DOHH2 (cell line): ENCODE measurements around the gene TTC39C.

Source experiments
- H3F3A ChIP-seq: fragments of 200-600 bp; sonication (generic), shearing (Covaris generic); 2 replicates; pipeline ENCODE4 v1.6.0; 2016; ENCODE audit warnings: antibody characterized with exemption, mild to moderate bottlenecking; ENCODE audit not compliant: control insufficient read depth, insufficient read depth
- H3K27ac ChIP-seq: fragments of 200-600 bp; sonication (generic); 2 replicates; pipeline ENCODE4 v1.5.1; 2014; ENCODE audit warnings: low read depth, mild to moderate bottlenecking, low read length, moderate library complexity
- H3K27me3 ChIP-seq: fragments of 200-600 bp; sonication (generic); 2 replicates; pipeline ENCODE4 v1.6.1; 2014; ENCODE audit warnings: mild to moderate bottlenecking, low read length, mixed read lengths; ENCODE audit not compliant: control insufficient read depth
- H3K36me3 ChIP-seq: fragments of 200-600 bp; sonication (generic); 2 replicates; pipeline ENCODE4 v1.6.1; 2014; ENCODE audit warnings: mild to moderate bottlenecking, low read length, moderate library complexity, mixed read lengths; ENCODE audit not compliant: control insufficient read depth
- H3K4me1 ChIP-seq: fragments of 200-600 bp; sonication (generic); 2 replicates; pipeline ENCODE4 v1.6.1; 2014; ENCODE audit warnings: mild to moderate bottlenecking, low read length, mixed read lengths; ENCODE audit not compliant: control insufficient read depth
- H3K4me2 ChIP-seq: fragments of 200-600 bp; sonication (generic); 2 replicates; pipeline ENCODE4 v1.6.0; 2014; ENCODE audit warnings: mild to moderate bottlenecking, low read length, moderate library complexity
- H3K4me3 ChIP-seq: fragments of 200-600 bp; sonication (generic); 2 replicates; pipeline ENCODE4 v1.5.1; 2014; ENCODE audit warnings: mild to moderate bottlenecking, low read length, mixed read lengths
- H3K79me2 ChIP-seq: fragments of 200-600 bp; sonication (generic); 2 replicates; pipeline ENCODE4 v1.6.1; 2014; ENCODE audit warnings: mild to moderate bottlenecking, low read length, mixed read lengths; ENCODE audit not compliant: control insufficient read depth
- H3K9me2 ChIP-seq: fragments of 200-600 bp; sonication (generic); replicated peaks from 2 replicates; pipeline ENCODE4 v1.6.1; 2014; ENCODE audit warnings: mild to moderate bottlenecking, low read length, mixed read lengths; ENCODE audit not compliant: control insufficient read depth
- H3K9me3 ChIP-seq: fragments of 200-600 bp; sonication (generic); 2 replicates; pipeline ENCODE4 v1.6.1; 2014; ENCODE audit warnings: antibody characterized with exemption, low read length, mixed read lengths; ENCODE audit not compliant: control insufficient read depth, insufficient read depth
- H4K20me1 ChIP-seq: fragments of 200-600 bp; sonication (generic); 2 replicates; pipeline ENCODE4 v1.6.0; 2014; ENCODE audit warnings: low read depth, mild to moderate bottlenecking, antibody characterized with exemption, low read length, moderate library complexity; ENCODE audit not compliant: control insufficient read depth, insufficient read depth
- EZH2phosphoT487 ChIP-seq: fragments of 200-600 bp; sonication (generic); IDR thresholded peaks from 2 replicates; pipeline ENCODE4 v1.6.1; 2017; ENCODE audit warnings: borderline replicate concordance, mild to moderate bottlenecking, antibody characterized with exemption, low read length, moderate library complexity, mixed read lengths
- TF ChIP-seq, protein P1 (sequence below): fragments of 200-600 bp; sonication (generic); IDR thresholded peaks from one replicate; pipeline ENCODE4 v1.5.1; 2014; ENCODE audit warnings: antibody characterized with exemption, mild to moderate bottlenecking, low read depth, low read length; ENCODE audit not compliant: poor library complexity, severe bottlenecking

TTC39C gene

DNA sequence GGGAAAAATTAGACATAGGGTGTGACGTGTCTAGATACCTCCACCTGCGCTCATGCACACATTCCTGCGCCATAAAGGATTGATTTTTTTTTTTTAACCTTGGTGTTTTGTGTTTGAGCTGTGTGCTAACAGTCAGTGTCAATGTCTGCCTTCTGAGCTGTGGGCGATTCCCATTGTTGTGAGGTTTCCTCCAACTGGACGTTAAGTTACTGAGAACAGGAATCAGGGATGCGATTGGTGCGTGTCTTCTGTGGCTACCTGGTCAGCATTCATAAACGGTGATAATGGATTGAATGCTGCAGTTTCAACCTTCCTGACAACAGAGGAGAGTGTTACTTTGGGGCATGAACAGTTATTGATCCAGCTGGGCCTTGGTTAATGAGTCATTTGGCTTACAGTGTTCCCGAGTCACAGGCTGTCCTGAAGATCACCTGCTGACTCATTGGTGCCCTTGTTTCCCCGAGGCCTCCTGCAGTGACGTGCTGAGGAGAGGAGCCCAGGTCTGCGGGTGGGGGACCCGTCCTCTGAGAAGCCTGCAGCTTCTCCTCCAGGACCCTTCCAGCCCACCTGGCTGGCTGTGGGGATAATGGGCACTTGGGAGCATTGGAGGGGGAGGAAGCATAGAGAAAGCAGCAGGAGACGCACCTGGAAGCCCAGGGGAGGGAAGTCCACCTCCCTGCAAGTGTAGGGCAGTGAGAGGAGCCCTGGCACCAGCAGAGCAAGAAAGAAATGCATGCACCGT is 98.5 kb downstream of the TTC39C start:
- no peak overlapping the region for H3K4me2 ChIP-seq
- no peak overlapping the region for H3K27ac ChIP-seq
- TF ChIP-seq EZH2phosphoT487, result no peak
- TF ChIP-seq, protein P1, sequence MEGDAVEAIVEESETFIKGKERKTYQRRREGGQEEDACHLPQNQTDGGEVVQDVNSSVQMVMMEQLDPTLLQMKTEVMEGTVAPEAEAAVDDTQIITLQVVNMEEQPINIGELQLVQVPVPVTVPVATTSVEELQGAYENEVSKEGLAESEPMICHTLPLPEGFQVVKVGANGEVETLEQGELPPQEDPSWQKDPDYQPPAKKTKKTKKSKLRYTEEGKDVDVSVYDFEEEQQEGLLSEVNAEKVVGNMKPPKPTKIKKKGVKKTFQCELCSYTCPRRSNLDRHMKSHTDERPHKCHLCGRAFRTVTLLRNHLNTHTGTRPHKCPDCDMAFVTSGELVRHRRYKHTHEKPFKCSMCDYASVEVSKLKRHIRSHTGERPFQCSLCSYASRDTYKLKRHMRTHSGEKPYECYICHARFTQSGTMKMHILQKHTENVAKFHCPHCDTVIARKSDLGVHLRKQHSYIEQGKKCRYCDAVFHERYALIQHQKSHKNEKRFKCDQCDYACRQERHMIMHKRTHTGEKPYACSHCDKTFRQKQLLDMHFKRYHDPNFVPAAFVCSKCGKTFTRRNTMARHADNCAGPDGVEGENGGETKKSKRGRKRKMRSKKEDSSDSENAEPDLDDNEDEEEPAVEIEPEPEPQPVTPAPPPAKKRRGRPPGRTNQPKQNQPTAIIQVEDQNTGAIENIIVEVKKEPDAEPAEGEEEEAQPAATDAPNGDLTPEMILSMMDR, result no peak

DNA sequence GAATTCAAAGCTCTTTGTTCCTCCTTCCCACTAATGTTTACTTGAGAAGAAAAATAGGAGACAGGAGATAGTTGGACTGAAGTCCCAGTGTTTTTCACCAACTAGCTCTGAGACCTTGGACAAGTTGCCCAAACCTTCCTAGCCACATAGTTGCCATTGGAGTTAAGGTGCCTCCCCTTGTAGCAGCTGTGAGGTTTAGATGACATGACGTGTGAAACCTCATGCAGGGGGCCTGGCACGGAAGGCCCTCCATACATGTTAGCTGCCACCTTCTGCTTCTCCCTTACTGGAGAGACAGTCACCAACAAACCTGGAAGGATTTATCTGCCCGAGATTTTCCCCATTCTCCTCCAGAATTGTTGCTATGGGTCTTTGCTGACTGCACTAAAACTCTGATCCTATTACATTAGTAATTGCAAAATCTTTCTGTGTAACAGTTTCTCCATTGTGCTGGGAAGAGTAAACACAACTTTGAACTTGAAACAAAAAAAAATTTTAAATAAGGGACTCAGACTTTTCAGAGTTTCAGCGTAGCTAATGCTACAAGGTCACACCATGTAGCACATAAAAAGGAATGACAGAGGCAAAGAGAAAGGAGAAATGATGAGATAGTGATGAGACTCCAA is 100.5 kb downstream of the TTC39C start:
- Histone ChIP-seq H3K9me3 (no peaks in the 10 kb centered on the region), H3K36me3 (peaks cover 38% of the 10 kb centered on the region), H3K9me2 (no peaks in the 10 kb centered on the region), H3K4me3 (no peak overlapping the region), H3K79me2 (no peaks in the 10 kb centered on the region), H4K20me1 (no peaks in the 10 kb centered on the region; the same call in 1 of the 2 replicates), H3K4me1 (peaks cover 4% of the 10 kb centered on the region; the same call in 1 of the 2 replicates), H3K27ac (no peak overlapping the region), H3K27me3 (no peaks in the 10 kb centered on the region), H3F3A (no peaks in the 10 kb centered on the region), H3K4me2 (no peak overlapping the region)
- TF ChIP-seq, protein P1, result no peak
- TF ChIP-seq EZH2phosphoT487, result no peak

More for the DNA sequence above, 98.5 kb downstream of the TTC39C start:
- no peaks in the 10 kb centered on the region for H3K27me3 ChIP-seq
- H3K9me3 ChIP-seq, result no peaks in the 10 kb centered on the region
- H3K4me3 ChIP-seq, result no peak overlapping the region
- no peaks in the 10 kb centered on the region for H3F3A ChIP-seq
- peaks cover 24% of the 10 kb centered on the region for H3K36me3 ChIP-seq
- H3K79me2 ChIP-seq, result no peaks in the 10 kb centered on the region
- peaks cover 4% of the 10 kb centered on the region; the same call in 1 of the 2 replicates for H3K4me1 ChIP-seq
- no peaks in the 10 kb centered on the region; the same call in 1 of the 2 replicates for H4K20me1 ChIP-seq
- no peaks in the 10 kb centered on the region for H3K9me2 ChIP-seq

DNA sequence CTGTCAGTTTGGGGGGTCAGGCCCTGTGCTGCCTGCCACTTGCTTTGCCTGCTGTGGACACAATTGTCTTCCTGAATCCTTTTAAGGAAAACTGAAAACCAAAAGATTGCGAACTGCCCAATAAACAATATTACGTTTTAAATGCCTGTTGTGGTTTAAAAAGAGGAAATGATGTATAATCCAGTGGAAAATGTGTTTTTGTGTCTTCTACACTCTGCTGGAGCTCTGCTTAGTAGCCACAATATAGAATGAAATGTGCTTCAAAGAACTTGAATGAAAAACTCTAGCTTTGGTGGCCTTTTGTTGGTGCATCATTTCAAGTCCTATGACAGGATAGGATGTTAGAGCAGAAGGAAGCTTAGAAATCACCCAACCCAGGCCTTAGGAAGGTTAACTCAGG is 101.1 kb downstream of the TTC39C start:
- H3K79me2 ChIP-seq, result no peaks in the 10 kb centered on the region
- no peak overlapping the region for H3K4me3 ChIP-seq
- no peaks in the 10 kb centered on the region for H3F3A ChIP-seq
- H3K9me2 ChIP-seq, result no peaks in the 10 kb centered on the region
- peaks cover 4% of the 10 kb centered on the region; the same call in 1 of the 2 replicates for H3K4me1 ChIP-seq
- H3K36me3 ChIP-seq, result peaks cover 44% of the 10 kb centered on the region
- H4K20me1 ChIP-seq, result no peaks in the 10 kb centered on the region; the same call in 1 of the 2 replicates
- no peaks in the 10 kb centered on the region for H3K9me3 ChIP-seq
- no peaks in the 10 kb centered on the region for H3K27me3 ChIP-seq
- TF ChIP-seq EZH2phosphoT487, result no peak
- TF ChIP-seq, protein P1, result no peak
- H3K4me2 ChIP-seq, result no peak overlapping the region
- H3K27ac ChIP-seq, result no peak overlapping the region
